NCI-H510A treated with DMSO at 0.1 percent for 48 hours (cell line): ENCODE measurements around the gene PCGF3.
"Not testable (repeated sequence)": the region's sequence is repeated elsewhere in the genome, so short reads cannot be mapped to it uniquely, and the experiment has no call there.

Experiments used
- DNase-seq: peaks from one replicate; lab custom pipeline; 2025; lab: John Stamatoyannopoulos, UW

Gene PCGF3

DNA sequence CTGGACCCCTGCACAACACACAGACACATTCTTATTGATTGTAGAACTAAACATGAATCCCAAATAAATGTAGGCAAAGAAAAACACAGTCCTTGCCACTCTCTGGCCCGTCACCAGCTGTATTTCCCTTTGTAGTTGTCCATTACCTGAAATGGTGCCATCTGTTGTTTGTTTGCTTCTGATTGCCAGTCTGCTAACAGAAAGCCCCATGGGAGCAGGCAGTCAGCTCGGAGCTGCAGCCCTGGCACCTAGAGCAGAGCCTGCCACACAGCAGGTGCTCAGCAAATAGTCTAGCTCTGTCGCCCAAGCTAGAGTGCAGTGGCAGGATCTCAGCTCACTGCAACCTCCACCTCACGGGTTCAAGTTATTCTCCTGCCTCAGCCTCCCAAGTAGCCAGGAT is 91.4 kb downstream of the PCGF3 start:
- no peak for DNase-seq

DNA sequence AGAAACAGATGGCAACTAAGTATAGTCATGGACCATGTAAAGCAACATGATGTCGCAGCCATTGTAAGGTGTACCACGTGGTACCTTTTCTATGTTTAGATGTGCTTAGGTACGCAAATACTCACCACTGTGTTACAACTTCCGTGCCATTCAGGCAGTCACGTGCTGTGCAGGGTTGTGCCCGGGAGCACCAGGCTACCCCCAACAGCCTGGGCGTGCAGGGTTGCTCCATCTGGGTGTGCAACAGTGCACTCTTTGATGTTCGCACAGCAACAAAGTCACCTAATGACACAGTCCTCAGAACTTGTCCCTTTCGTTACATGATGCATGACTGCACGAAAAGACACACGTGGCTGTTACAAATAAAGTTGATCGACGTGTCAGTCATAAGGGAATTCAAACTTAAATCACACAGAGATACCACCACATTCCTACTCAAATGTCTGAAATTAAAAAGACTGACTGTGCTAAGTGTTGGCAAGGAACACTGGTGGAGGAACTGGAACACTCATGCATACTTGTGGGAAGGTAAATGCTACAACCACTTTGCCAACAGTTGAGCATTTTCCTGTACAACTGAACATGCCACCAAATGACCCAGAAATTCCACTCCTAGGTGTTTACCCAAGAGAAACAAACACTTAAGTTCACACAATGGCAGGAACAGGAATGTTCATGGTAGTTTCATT is 95.9 kb downstream of the PCGF3 start:
- no peak for DNase-seq

DNA sequence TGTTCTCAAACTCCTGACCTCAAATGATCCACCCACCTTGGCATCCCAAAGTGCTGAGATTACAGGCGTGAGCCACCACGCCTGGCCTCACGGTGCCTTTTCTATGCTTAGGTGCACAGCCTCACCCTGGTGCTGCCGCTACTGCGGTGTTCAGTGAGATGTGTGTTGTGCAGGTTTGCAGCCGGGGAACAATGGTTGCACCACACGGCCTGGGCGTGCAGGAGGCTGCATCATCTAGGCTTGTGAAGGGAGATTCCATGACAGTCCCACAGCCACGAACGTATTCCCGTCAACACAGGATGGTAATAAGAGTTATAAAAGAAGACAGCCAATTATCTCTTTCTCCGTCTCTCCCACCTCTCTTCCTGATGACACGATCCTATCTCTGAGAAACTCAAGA is 98.3 kb downstream of the PCGF3 start:
- DNase-seq: no peak

DNA sequence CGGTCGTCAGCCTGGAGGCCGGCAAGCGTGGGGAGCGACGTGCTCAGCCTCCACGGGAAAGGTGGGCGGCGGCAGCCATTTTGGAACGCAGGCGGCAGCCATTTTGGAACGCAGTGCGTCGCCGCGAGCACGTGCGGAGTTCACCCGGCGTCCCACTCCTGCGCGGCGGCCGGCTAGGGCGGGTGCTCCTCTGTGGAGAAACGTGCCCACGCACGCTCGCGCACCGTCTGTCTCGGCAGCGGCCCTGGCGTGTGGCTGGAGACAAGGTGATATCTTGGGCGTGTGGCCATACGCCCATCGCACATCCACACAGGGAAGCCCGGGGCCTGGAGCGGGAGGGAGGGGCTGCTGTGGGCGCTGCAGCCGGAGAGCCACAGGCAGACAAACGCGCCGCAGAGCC is 99.2 kb downstream of the PCGF3 start:
- DNase-seq: no peak

DNA sequence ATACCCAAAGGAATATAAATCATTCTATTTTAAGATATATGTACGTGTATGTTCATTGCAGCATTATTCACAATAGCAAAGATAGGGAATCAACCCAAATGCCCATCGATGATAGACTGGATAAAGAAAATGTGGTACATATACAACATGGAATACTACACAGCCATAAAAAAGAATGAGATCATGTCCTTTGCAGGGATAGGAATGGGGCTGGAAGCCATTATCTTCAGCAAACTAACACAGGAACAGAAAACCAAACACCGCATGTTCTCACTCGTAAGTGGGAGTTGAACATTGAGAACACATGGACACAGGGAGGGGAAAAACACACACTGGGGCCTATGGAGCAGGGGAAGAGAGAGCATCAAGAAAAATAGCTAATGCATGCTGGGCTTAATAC is 101.3 kb downstream of the PCGF3 start:
- DNase-seq: not testable (repeated sequence)

DNA sequence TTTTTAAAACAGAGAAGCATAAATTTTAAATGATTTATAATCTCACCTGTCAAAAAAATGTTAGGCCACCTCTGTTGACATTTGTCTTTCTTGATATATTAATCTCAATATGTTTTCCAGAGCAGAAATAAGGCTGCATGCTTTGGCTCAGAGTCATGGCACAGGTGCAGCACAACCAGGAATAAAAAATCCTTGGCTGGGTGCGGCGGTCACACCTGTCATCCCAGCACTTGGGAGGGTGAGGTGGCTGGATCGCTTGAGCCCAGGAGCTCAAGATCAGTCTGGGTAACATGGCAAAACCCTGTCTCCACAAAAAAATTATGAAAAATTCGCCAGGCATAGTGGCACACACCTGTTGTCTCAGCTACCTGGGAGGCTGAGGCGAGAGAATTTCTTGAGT is 102.2 kb downstream of the PCGF3 start:
- no peak for DNase-seq

DNA sequence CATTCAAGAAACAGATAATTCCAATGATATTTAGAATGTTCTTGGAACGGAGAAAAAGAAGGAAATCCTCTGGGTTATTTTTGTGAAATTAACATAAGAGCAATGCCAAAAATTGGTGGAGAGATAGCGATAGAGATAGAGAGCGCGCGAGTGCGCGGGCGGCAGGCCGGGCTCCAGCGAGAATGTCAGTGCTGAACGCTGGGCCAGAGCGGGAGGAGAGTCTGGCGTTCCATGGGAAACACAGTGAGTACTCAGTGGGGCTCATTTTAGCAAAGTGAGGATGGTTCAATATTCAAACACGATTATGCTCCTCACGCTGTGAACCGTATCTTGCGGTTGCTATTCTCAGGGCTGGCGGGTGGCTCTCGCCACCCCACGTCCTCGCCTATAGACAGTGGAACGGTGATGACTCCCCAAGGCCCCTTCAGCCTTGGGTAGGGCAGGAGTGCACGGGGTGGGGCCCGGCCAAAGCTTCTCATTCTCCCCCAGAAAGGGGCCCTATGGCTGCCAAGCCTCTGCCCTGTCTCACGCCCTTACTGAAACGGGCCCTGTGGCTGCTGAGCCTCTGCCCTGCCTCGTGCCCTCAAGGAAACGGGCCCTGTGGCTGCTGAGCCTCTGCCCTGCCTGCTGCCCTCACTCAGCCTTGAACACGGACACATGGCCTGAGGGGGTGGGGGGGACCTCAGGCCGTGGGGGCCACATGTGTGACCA is 103.4 kb downstream of the PCGF3 start:
- no peak for DNase-seq

DNA sequence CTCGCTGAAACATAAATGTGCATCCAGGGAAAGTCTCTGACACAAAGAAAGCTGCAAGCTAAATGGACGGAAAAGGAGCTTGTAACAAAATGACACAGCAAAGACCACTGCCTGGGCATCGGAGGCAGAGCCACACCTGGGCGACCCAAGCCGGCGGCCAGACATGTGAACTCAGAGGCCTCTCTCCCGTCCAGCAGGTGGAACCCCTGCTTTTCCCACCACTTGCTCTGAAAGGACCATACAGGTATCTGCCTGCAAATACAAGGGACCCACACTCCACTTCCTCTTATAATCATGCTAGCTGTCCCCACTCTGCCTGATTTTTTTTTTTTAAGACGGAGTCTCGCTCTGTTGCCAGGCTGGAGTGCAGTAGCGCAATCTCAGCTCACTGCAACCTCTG is 108.3 kb downstream of the PCGF3 start:
- DNase-seq: no peak

DNA sequence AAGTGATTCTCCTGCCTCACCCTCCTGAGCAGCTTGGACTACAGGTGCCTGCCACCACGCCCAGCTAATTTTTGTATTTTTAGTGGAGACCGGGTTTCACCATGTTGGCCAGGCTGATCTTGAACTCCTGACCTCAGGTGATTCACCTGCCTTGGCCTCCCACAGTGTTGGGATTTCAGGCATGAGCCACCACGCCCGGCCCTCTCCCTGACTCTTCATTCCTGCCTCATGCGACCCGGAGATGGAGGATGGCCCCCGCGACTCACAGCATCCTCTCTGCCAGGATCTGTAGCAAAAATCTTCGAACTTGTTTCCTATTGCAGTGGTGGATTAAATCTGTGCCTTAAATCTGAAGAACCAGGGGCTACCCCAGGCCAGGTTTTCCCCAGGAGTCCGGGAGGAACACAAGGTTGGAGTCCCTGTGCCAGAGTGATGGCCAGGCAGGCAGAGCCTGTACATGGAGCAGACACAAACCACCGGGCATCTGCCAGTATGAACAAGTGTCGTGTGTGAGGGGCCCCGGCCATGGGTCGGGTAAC is 108.7 kb downstream of the PCGF3 start:
- DNase-seq: no peak

DNA sequence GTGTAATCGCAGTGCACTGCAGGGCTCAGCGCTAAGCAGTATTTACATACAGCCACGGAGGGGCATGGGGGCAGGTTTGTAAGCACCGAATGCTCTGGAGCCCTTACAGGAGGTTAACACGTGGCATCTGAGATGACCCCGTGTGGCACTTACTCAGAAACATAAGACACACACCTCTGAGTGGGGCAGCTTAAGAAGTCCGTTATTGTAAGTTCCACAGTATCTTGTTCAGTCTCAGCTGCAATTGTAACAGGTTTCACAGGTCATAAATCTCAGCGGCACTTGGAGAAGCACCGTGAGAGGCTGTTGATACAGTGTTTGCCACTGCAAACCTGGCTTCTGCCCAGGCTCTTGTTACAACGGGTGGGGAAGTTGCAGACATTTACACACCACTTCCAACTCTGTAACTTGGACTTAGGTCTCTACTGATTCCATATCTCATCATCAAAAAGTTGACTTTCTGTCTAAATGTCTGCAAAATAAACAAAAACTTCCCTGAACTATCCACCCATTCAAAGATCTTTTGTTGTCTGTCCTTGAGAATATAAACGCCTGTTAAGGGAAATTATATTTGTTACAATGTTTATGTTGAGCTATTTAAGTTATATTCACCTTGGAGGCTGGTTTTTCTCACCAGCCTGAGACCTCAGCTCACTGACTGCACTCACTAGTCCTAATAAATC is 110.0 kb downstream of the PCGF3 start:
- DNase-seq: peak; percentile 1

DNA sequence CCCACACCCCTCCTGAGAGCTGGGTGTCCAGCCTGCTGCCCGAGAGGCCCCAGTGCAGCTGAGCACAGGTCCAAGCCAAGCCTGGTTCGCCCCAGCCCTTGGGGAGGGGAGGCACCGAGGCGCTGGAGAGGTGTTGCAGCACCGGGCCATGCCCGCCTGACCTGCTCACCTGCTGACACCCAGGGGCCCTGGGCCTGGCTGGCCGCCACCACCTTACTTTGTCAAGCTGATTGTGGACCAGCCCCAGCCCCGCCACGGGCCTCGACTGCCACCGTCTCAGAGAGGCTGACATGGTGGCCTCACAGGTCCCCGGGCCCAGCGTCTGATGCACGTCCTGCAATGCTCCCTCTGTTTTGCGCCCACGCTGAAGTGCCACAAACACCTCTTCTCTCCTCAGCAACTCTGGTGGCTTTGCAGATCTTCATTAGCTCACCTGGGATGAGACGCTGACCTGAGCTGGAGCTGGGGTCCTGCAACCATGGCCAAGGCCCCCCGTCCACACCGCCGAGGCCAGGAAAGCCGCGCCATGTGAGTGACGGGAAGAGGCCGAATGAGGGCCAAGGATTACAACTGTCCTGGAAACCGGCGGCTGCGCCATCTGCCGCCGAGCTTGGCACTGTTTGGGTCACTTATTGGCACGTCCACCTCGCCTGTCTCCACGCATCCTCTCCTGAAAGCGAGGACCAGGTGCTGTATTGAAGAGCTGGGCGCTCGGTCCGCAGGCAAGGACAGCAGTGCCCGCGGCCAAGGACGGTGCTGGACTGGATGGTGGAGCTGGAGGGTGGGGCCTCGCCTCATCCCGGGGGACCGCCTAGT is 112.7 kb downstream of the PCGF3 start:
- no peak for DNase-seq

DNA sequence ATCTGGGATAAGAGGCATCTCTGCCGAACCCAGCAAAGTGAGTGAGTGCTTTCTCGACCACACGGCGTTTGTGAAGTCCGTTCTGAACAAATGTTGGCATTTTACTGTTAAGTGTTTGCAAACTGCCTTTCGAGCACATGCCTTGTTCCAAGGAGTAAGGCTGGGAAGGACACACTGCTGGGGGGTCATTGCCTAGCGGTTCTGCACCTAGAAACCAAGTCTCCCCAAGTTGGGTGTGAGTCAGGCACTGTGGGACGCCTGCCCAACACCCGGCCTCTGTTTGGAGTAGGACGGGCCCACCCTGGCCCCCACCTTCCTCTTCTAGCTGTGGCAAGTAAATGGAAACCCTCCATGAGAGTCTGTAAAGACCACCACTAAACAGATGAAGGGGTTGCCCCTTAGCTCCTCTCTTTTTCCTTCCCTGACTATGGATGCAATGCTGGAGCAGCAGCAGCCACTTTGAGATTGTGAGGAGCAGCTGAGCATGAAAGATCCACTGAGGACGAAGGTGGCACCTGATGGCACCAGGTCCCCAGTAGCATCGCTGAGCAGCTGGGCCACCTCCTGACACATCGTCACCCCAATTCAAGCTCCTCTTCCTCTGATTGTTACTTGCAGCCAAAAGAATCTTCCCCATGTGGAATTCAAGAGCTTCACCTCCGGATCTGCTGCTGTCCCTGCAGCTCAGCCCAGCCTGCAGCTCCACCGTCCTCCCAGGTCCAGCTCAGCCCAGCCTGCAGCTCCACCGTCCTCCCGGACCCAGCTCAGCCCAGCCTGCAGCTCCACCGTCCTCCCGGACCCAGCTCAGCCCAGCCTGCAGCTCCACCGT is 114.0 kb downstream of the PCGF3 start:
- DNase-seq: no peak
